Effector memory CD4-positive, alpha-beta T cell (primary cell): Measurements from ENCODE around the gene UFSP2.
"Not testable (repeated sequence)": the region's sequence is repeated elsewhere in the genome, so short reads cannot be mapped to it uniquely, and the experiment has no call there.

ENCODE experiments used
- DNase-seq, 3 donors: peaks; one replicate each; pipeline ENCODE4 v3.0.0-alpha.2; 2020
- H3K27ac ChIP-seq: 2 replicates; pipeline ENCODE4 v1.7.0; 2013; ENCODE audit warnings: mild to moderate bottlenecking, low read length, moderate library complexity; ENCODE audit not compliant: insufficient read depth, poor library complexity, severe bottlenecking
- H3K27me3 ChIP-seq: replicated peaks from 2 replicates; pipeline ENCODE4 v1.7.0; 2013; ENCODE audit warnings: mild to moderate bottlenecking, low read length; ENCODE audit not compliant: insufficient read depth, control insufficient read depth, poor library complexity, severe bottlenecking
- H3K36me3 ChIP-seq: 2 replicates; pipeline ENCODE4 v1.7.0; 2013; ENCODE audit warnings: mild to moderate bottlenecking, low read length, moderate library complexity; ENCODE audit not compliant: control insufficient read depth, insufficient read depth
- H3K4me1 ChIP-seq: 2 replicates; pipeline ENCODE4 v1.7.0; 2013; ENCODE audit warnings: low read length, mild to moderate bottlenecking; ENCODE audit not compliant: control insufficient read depth, insufficient read depth, poor library complexity, severe bottlenecking
- H3K4me3 ChIP-seq: 2 replicates; pipeline ENCODE4 v1.7.0; 2013; ENCODE audit warnings: low read length, low read depth, mild to moderate bottlenecking; ENCODE audit not compliant: insufficient read depth, poor library complexity, severe bottlenecking
- H3K9me3 ChIP-seq: 2 replicates; pipeline ENCODE4 v1.7.0; 2013; ENCODE audit warnings: mild to moderate bottlenecking, low read length, moderate library complexity; ENCODE audit not compliant: control insufficient read depth

Gene UFSP2

DNA sequence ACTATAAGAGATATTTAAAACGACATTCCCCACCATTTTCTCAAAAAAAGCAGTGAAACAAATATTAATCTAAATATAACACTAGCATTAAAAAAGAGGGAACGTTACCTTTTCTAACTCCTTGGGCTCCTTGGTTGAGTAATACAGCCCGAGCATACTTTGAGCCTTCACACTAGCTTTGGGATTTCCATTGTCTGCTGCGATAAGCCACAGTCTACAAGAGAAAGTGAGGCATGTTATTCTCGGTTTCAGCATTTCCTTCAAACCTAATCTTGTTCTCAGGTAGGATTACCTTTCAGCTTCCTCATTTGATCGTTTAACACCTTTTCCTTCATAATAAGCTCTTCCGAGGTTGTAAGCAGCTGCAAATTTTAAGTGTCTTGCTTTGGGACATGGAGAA, 51.7 kb downstream of the UFSP2 start:
- Histone ChIP-seq H3K36me3 (no peaks in the 10 kb centered on the region), H3K9me3 (no peaks in the 10 kb centered on the region), H3K4me1 (no peaks in the 10 kb centered on the region), H3K4me3 (no peak overlapping the region), H3K27me3 (no peaks in the 10 kb centered on the region), H3K27ac (no peak overlapping the region)
- no peak for DNase-seq

DNA sequence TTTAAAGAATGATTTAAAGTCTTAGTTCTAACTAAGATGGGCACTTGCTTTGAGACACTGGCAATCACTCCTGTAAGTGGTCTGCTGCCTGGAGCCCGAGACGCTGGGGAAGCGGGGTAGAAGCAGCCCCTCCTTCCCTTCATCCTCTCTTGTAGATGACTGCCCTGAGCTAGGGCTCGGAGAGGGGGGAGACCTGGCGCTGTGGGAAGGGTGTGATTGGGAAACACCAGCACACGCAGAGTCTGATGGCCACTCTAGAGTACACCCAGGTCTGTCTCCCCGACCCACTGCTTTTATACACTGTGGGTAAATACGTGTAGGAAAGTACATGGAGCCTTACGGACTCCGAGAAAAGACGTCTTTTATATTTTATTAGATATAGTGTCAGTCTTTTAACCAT, 54.1 kb downstream of the UFSP2 start:
- Histone ChIP-seq H3K4me1 (no peaks in the 10 kb centered on the region), H3K27ac (no peak overlapping the region), H3K36me3 (no peaks in the 10 kb centered on the region), H3K27me3 (no peaks in the 10 kb centered on the region), H3K9me3 (no peaks in the 10 kb centered on the region), H3K4me3 (no peak overlapping the region)
- DNase-seq = no peak

DNA sequence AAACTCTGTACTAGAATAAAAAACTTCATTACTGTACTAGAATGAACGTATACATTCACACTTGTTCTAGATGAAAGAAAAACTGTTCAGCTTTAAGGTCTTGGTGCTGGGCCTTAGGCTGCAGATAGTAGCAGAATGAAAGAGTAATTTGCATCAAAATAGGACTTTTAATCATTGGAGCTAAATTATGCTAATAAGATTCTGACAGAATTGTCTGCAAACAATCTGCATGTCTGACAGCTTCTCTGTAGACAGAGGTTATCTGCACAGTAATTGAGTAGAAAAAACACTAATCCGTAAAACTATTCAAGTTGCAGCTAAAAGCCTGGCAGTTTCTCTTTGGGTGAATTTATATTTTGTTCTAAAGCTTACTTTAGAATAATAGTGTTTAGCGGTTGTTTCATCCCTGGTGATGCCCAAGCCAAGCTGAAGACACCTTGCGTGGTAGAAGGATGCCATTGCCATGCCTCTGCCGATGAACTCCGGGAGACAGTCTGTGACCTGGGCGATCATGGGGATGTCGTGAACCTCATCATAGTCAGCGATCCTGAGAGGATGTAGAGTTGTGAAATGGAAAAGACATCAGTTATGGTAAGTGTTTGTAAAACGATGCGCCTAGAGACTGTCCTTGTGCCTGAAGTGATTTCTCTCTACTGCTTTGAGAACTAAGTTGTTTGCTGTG, 55.4 kb downstream of the UFSP2 start:
- no peaks in the 10 kb centered on the region for H3K36me3 ChIP-seq
- no peaks in the 10 kb centered on the region for H3K27me3 ChIP-seq
- H3K27ac ChIP-seq = no peak overlapping the region
- DNase-seq = no peak
- no peak overlapping the region for H3K4me3 ChIP-seq
- no peaks in the 10 kb centered on the region for H3K4me1 ChIP-seq
- H3K9me3 ChIP-seq = no peaks in the 10 kb centered on the region

DNA sequence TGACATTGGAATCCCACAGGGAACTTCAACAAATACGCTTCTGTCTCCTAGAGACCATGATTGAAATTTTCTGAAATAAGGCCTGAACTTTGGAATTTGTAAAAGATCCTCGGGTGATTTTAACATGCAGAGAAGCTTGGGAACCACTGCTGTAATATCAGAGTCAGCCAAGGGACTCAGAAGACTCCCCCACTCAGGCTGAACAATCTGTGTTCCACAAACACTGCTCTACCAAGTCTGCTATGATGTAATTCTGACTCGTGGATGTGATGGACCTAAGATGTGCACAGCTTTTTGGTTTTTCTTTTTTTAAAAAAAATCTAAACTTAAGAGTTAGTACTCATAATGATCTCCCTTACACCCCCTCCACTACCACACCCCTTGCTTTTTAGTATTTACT, 56.0 kb downstream of the UFSP2 start:
- Histone ChIP-seq H3K27ac (no peak overlapping the region), H3K4me1 (no peaks in the 10 kb centered on the region), H3K4me3 (no peak overlapping the region), H3K27me3 (no peaks in the 10 kb centered on the region), H3K9me3 (no peaks in the 10 kb centered on the region), H3K36me3 (no peaks in the 10 kb centered on the region)
- DNase-seq = no peak

DNA sequence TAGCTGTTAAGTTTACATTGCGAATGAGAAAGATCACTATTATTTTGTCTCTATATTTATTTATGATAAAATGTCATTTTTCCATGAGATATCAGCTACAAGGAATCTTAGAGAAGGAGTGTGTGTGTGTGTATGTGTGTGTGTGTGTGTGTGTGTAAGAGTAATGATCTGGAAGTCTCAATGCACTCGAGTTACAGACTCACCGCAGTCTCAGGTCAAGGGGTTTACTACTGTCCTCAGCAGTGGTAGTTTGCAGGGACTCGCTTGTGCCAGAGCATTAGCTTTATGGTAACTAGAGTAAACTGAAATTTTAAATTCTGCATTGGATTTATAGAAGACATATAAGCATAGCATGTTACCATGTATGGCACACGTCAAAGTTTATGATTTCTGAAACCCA, 60.9 kb downstream of the UFSP2 start:
- no peaks in the 10 kb centered on the region for H3K9me3 ChIP-seq
- no peak overlapping the region for H3K27ac ChIP-seq
- DNase-seq = no peak
- H3K4me3 ChIP-seq = no peak overlapping the region
- H3K27me3 ChIP-seq = no peaks in the 10 kb centered on the region
- no peaks in the 10 kb centered on the region for H3K36me3 ChIP-seq
- H3K4me1 ChIP-seq = no peaks in the 10 kb centered on the region

DNA sequence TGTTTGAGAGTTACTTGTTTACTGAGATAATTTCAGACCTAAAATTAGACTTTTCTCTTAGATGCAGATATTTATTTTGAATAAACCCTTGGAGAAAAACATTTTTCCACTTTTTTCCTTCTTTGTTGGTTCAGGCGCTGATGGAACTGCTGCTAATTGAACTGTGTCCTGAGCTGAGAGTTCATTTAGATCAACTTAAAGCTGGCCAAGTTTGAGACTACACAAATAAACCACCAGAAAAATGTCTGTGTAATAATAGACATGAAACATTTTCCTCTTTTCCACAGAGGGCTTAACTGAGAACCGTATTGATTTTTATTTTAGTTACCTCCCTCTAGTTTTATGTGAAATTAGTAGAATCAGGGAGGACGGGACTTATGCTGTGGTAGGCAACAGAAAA, 62.5 kb downstream of the UFSP2 start:
- Histone ChIP-seq H3K27ac (no peak overlapping the region), H3K27me3 (no peaks in the 10 kb centered on the region), H3K4me3 (no peak overlapping the region), H3K4me1 (no peaks in the 10 kb centered on the region), H3K36me3 (no peaks in the 10 kb centered on the region), H3K9me3 (no peaks in the 10 kb centered on the region)
- no peak for DNase-seq

DNA sequence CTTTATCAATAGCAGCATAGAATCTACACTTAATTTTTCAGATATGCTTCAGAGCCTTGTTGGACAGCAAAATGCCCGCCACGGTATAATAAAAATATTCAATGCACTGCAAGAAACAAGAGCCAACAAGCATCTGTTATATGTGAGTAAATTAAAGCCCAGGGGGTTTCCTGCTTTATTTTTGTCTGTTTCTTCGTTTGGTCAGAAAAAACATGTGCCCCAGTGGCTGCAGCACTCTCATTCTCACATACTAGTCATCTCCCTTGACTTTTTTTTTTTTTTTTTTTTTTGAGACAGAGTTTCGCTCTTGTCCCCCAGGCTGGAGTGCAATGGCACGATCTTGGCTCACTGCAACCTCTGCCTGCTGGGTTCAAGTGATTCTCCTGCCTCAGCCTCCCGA, 63.2 kb downstream of the UFSP2 start:
- not testable (repeated sequence) for DNase-seq, H3K27ac ChIP-seq, H3K4me1 ChIP-seq, H3K27me3 ChIP-seq, H3K4me3 ChIP-seq, H3K36me3 ChIP-seq, H3K9me3 ChIP-seq

DNA sequence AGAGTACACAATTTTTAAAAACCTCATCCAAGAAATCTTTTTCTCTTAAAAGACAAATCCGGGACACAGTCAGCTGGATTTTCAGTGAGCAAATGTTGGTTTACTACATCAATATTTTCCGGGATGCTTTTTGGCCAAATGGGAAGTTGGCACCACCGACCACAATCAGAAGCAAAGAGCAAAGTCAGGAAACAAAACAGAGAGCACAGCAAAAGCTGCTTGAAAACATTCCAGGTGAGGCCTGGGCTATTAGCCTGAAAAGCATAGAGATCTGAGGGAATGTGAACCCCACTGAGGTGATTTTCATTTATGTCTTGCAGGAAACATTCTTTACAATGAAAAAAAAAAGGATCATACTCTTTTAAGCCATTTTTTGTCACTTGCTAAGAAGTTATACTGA, 63.9 kb downstream of the UFSP2 start:
- Histone ChIP-seq H3K4me3 (no peak overlapping the region), H3K9me3 (no peaks in the 10 kb centered on the region), H3K27me3 (no peaks in the 10 kb centered on the region), H3K36me3 (peaks cover 5% of the 10 kb centered on the region), H3K4me1 (no peaks in the 10 kb centered on the region), H3K27ac (no peak overlapping the region)
- no peak for DNase-seq

DNA sequence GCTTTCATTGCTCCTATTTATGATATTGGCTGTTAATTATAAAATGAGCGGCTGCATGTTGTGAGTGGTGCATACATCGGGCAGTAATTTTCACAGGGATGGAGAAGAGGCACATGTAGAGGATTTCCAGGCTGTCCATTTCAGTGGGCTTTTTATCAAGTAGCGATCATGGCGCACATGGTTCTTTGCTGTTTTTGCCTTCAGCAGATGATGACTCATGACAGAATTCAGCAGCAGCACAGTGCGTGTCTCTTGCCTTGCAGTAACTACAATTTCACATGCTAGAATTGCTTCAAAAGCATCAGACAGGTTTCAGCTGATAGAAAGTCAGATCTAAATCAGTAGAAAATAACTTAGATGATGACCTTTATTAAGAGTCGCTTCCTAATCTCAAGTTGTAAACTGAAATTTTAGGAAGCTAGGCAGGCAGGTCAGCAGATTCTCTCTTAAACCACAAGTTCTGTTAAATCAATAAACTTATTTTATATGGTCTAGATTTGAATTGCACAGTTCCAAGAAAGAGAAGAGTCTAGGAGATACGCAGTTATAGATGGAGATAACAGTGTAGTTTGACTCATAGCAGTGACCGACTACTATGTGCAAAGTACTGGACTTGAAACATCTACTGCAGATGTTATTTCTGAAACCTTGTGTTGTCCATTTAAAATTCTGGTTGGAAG, 65.9 kb downstream of the UFSP2 start:
- Histone ChIP-seq H3K27me3 (no peaks in the 10 kb centered on the region), H3K4me3 (no peak overlapping the region), H3K36me3 (peaks cover 5% of the 10 kb centered on the region), H3K4me1 (no peaks in the 10 kb centered on the region), H3K9me3 (no peaks in the 10 kb centered on the region), H3K27ac (no peak overlapping the region)
- DNase-seq = no peak

DNA sequence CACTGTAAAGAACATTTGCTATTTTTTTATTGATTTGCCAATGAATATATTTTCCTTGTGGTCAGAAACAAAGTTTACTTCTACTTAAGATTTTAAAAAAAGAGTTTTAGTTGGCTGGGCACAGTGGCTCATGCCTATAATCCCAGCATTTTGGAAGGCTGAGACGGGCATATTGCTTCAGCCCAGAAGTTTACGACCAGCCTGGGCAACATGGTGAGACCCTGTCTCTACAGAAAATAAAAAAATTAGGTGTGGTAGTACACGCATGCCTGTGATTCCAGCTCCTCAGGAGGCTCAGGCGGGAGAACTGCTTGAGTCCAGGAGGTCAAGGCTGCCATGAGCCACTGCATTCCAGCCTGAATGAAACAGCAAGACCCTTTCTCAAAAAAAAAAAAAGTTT, 66.8 kb downstream of the UFSP2 start:
- DNase-seq = no peak

More for the DNA sequence above, 66.8 kb downstream of the UFSP2 start:
- Histone ChIP-seq H3K36me3 (peaks cover 10% of the 10 kb centered on the region), H3K9me3 (no peaks in the 10 kb centered on the region), H3K27ac (no peak overlapping the region), H3K27me3 (no peaks in the 10 kb centered on the region), H3K4me3 (no peak overlapping the region), H3K4me1 (no peaks in the 10 kb centered on the region)
